DMS53 treated with DMSO at 0.1 percent for 48 hours (cell line): Measurements from ENCODE around the gene WDR91.

ENCODE experiments used
- DNase-seq: peaks from one replicate; lab custom pipeline; 2025; ENCODE audit not compliant: unreplicated experiment; lab: John Stamatoyannopoulos, UW

Gene WDR91

DNA sequence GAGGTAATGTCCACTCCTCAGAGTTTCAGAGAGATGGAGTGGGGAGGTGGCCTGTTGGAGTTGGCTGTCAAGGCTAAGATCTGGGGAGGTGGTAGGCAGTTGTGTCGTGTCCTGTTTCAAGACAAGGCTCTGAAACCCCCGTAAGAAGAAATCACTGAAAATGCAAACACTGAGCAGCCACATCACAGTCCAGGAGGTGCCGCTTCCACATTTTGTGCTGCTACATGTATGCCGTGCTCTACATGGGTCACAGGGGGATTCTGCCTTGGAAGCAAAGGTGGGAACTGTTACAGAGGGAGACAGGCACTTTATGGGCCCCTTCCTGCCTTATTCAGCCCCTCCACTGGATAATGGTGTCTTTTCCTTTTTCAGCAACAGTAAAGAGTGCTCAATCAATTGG lies 11.9 kb downstream of the WDR91 start:
- no peak for DNase-seq

DNA sequence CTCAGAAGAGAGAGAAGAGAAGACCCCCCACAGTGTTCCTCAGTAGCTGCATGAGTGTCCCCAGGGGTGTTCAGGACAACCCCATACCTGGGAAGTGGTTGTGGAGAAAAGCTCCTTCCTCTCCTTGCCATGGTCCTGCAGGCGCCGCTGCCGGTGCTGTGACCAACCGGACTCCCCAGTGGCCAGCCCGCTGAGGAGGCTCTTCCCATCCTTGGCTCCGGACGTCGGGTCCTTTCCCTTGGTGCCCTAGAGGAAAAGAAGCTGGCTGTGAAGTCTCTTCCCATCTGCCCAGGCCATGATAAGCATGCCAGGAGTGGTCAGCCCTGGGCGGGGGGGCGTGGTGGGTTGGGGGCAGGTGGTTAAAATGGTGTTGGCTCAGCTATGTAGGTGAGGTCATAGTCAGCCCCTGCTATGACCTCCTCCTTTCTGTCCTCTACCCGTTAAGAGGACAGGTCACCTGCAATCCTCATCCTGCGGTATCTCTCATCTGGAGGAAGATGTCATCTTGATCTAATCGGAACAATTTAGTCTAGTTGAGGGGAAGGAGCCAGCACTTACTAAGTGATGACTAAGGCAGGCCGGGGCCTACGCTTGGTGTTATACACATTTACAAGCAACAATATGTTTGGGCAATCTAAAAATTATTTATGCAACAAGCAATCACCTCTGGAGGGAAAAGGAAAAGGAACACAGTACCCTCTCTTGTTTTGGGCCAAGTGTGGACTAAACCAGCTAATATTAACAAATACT lies 13.2 kb downstream of the WDR91 start:
- DNase-seq: no peak

DNA sequence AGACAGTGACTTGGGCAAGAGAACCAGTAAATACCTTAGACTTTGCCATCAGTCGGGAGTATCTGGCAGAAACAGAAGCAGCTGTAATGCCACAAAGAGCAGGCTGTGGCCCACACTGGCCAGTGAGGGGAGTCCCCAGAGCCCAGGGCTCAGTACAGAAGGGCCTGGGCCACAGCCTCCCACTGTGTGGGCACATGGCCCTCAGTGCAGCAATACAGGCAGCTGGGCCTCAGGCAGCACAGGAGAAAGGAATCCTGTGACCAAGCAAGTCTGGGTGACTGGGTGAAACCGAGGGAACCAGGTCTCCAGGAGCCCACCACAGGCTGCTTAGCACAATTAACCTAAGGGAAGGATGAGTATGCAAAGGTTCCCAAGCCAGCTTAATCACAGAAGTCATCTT lies 14.0 kb downstream of the WDR91 start:
- DNase-seq: no peak

DNA sequence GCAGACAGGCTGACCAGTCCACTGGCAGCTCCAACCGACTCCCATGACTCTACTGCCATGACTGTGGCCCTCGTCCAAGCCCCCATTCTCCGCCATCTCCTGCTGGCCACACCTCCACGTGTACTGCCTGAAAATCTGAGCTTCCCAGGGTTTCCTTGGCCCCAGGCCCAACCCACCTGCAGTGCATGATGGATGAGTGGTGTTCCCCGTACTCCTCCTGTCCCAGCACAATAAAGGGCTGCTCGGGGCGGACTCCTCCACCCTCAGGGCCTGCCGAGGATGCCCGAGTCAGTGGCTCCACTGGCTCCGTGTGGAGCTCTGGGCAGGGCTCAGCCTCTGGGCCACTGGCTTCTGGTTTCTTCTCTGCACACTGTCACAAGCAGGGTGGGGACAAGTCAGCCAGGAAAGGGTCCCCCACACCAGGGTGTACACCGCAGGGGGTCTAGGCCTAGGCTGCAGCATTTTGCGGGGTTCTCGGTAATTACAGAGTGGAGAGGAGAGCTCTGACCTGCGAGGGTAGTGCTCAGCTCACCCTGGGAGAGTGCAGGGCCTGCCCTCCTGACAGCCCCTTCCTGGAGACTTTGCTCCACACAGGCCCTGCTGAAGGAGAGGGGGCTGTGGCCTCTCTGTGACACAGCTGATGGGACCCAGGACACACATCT lies 15.2 kb downstream of the WDR91 start:
- no peak for DNase-seq

DNA sequence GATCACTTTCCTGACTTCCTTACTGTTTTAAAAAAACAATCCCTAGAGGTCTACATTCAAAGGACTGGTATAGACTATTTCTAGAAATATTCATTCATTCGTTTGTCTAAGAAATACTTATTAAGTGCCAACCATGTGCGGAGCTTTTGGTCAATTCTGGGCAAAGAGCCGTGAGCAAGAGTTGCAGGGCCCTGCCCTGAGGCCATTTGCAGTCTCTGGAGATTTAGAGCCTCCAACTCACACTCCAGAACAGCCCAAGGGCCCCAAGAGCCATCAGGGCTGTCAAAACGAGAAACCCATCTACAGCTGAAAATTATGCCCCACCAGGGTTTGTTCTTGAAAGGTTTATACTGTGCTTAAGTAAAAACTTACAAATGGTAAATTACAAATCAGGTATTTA lies 16.2 kb downstream of the WDR91 start:
- DNase-seq: no peak

DNA sequence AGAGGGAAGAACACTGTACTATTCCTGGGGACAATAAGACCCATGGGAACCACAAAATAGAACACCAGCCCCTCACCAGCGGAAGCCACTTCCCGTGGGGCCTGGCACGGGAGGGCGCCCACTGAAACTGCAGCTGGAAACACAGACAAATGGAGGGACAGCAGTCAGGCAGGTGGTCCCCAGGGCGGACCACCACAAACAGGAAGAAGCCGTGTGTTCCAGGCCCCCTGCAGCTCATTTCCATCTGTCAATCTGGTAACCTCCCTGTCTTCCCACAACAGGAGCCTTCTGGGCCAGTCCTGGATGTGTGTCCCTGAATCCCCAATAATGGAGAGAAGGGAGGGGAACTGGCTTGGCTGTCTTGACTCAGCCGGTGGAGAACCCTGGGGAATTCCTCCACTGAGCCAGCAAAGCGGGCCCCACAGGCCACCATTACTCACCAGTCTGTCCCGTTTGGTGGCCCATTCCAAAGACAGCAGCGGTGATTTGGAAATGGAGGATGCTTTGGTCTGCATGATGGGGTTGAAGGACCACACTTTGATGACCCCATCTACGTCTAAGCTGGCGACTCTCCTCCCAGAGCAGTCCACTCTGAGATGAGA lies 16.7 kb downstream of the WDR91 start:
- no peak for DNase-seq

DNA sequence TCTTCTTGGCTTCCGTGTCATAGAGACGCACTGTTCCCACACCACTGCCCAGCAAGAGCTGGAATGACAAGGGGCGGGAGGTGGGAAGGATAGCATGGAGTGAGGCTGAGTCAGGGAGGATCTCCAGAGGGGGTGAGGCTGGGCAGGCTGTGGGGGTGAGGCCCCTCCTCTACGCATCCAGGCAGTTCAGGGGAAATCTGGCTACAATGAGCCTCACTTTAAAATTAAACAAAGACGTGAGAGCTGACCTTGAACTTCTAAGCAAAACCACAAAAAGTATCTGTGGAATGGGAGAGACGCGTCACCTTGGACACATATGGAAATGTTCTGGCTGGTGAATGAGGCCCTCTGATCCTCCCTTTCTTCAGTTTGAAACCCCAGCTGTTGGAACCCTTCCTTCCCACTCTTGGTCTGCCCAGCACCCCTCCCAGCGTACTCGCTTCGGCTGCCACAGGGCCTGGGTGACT lies 17.7 kb downstream of the WDR91 start:
- DNase-seq: no peak

DNA sequence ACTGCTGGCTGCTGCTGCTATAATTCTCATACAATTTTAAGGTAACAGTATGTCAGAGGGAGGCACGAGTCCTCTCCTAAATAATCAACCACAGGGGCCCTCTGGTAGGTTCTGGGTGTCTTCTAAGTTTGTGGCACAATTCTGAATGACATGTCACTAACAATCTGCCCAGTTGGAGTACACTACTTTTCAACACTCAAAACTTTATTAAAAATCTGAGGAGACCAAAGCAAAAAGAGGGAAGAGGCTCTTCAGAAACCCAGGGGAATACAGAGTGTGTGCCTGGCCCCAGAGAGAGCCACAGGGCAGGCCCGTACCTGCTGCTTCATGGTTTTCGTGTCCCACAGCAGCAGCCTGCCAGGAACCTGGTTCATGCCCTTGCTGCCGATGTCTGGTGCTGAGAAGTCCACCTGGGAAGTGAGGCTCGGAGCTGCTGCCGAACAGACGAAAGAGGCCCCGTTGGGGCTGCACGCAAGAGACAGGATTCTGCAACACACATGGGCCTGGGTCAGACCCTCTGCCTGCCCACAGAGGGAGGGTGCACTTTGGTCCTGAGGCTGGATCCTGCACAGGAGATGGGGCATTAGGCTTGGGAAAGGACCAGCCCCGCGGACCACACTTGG lies 18.3 kb downstream of the WDR91 start:
- DNase-seq: no peak

DNA sequence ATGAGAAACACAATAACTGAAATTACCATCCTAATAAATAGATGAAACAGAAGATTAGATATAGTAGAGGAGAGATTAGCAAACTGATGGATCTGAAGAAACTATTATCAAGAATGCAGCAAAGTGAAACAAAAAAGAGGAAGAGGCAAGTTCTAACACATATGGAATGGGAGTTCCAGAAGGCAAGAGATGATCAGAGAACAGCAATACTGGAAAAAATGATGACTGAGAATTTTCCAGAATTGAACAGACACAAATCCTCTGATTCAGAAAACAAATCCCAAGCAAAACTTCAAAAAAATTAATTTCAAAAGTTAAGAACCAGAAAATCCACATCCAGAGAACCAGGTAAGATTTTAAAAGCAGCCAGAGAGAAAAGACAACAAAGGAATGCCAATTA lies 20.6 kb downstream of the WDR91 start:
- DNase-seq: no peak

DNA sequence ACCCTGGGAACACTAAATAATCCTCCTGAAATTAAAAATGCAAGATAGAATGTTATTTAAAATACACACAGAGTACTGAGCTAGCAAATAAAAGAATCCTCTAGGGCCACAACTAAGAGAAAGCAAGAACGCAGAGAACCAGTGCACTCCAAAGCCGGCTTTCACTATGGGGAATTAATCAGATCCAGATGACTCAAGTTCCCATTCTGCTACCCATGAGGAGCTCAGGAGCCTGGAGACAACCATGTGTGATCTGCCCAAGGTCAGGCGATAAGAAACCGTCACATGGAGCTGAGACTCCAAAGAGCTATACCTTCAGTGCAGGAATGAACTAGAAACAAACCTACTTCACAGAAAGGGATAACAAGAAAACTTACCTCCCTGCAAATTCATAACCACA lies 21.4 kb downstream of the WDR91 start:
- DNase-seq: no peak

DNA sequence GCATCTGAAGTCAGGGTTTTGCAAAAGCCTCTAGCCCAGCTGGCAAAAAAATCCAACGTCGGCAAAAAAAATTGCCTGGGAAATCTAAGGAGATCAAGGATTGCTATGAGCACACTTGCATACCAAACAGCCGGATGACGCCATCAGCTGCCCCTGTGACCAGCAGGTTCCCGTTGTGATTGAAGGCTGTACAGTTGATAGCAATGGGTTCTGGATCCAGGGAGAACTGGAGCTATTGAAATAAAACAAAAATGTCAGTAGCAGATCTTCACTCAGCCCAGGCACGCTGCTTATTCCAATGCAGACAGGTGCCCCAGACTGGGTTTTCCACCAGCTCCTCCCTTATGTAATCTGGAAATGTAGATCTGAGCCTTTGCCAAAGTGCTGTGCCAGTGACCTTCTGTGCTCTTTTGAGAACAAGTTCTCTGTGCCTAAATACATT lies 22.1 kb downstream of the WDR91 start:
- no peak for DNase-seq

DNA sequence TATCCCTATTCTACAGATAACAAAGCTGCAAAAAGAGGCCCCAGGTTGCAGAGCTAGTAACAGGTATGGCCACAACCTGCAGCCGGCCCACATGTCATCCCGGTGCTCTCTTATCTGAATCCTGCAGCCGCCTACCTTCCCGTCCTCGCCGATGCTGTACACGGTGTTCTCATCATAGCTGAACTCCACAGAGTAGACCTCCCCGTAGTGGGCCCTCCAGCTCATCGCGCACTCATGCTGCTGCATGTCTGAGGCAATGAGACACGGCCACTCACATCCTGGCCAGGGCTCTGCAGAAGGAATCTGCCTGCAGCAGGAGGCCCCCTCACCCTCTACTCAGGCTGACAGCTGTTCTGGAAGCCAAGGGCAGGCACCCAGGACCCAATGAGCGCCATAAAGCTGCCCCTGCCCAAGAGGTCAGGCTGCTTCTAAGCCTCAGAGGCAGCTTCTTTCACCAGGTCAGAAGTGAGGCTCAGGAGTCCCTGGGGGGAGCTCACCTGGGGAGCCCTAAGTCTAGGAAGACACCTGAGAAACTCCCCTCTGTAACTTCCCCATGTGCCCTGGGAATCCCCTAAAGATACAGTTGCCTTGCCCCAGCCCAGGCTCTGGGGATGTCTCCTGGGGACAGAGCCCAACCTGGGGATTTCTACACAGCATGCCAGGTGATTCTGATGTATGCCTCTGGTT lies 22.9 kb downstream of the WDR91 start:
- no peak for DNase-seq

DNA sequence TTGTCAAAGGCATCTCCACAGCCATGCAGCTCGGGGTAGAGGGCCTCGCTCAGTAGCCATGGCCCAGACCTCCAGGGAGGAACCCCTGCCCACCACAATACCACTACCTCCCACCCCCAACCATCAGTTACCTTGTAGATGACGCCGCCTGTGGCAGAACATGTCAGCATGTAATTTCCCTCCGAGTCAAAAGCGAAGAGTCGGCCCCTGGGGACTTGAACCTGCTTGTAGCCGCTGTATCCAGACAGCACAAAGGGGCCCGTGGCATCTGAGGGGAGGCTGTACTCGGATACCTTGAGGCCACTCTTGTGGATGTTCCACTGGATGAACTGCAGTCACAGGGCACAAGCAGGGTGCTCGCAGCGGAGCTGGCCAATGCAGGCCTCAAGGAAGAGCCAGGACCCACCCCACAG lies 24.5 kb downstream of the WDR91 start:
- no peak for DNase-seq

DNA sequence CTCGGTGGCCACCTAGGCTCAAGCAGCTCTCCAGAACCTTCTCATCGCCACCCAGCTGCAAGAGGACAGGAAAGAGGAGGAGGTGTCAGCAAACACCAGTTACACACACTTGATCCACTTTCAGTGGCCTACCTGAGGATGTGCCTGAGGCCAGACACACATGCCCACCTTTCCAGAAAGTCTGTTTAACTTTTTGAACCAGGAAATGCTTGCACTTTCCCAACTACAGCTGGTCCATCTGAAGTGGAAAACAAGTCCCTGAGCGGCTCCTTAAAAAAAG lies 25.1 kb downstream of the WDR91 start:
- DNase-seq: no peak

DNA sequence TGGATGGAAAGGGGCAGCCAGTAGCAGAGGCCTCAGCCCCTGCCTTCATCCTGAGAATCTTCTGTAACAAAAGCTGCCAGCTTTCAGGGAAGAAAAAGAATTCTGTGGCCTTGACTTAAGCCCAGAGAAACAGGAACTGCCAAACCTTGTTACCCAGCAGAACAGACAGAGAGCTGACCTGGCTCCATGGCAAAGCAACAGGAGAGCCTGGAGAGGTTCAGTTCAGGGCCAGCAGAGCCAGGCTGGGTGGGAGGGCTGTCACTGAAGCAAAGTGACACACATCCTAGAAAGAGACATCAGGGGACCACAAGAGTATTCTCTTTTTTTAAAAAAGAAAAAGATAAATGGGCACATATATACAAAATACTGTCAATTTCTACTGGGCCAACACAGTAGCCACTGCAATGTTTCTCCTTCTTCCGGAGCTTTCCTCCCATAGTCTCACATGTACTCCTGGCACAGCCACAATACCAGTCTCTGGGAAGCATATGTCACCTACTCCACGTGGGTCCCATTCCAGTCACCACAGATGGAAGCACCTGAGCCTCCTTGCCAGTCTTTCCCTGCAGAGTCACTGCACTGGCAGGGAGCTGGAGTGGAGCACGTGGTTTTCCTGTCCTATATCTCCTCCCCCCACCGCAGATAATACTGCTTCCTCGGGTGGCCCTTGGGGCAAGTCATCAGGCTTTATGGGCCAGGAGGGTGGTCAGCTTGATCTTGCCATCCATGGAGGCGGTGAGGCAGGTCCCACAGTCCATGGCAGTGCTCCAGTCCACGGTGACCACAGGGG lies 25.7 kb downstream of the WDR91 start:
- DNase-seq: no peak

DNA sequence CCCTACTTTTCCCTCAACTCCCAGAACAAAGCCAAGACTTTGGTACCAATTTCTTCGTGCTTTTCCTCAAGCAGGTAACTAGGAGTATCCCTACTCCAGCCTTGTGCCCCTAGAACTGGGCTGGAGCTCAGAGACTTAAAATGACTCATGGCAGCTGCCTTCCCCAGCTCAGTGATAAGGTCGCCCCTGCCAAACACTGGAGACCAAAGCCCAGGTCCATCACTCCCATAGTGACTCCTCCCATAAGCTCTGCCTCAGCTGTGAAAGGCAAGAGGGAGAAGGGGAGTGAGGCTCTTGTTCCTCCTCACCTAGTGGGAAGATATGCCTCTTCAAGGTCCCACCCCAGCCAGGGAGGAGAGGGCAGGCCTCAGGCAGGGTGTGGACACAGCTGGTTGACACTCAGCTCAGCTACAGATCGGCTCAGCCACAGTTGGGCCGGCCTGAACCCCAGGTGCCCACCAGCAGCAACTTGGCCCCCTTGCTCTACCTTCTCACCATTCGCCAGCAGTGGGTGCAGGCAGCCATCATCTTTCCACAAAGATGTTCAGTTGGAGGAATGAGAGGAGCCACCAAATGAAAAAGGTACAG lies 27.0 kb downstream of the WDR91 start:
- no peak for DNase-seq

DNA sequence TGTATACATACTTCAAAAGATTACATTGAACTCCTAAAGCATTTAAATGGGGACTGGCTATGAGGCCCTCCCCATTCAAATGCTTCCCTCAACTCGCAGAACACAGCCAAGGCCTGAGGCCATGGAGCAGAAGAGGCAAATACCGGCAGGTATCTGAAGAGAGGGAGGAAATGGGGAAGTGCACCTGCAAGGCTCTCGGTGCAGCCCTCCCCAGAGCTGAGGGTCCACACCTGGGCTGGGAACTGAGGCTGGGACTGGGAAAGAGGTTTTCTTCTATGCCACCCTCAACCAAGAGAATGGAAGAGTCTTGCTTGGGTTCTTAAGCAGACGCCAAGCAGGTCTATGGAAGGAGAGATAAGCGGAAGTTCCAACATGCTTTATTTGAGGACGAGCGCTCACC lies 27.8 kb downstream of the WDR91 start:
- DNase-seq: no peak

DNA sequence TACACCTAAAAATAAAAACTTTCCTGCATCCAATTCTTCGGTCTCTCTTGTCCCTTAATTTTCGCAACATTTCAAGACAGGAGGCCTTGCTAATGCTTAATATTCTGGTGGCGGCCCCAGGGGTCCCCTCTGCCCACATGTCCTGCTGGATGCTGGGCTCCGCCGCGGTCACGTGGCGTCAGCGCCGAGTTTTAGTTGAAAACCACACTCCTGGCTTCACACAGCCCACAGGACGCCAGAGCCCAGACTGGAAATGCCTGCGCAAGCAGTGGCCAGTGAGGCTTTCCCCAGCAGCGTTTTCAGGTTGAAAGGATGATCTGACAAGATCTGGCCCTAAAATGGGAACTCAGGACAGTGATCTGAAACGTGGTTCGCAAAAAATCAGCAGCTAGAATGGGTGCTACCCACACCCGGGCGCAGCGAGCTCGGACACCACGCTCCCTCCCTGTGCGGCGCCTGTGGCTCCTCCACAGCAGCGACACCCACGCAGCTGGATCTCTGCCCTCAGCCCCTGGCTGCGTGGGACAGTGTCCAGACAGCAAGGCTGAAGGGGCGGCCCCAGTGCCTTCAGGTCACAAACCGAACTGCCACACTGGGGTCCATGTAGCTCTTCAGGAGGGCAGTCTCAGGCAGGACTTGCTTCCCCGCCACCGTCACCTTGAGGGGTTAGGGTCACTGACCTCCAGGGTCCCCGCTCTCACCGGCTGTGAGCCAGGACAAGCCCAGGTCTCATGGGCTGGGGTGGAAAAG lies 29.2 kb downstream of the WDR91 start:
- DNase-seq: no peak

DNA sequence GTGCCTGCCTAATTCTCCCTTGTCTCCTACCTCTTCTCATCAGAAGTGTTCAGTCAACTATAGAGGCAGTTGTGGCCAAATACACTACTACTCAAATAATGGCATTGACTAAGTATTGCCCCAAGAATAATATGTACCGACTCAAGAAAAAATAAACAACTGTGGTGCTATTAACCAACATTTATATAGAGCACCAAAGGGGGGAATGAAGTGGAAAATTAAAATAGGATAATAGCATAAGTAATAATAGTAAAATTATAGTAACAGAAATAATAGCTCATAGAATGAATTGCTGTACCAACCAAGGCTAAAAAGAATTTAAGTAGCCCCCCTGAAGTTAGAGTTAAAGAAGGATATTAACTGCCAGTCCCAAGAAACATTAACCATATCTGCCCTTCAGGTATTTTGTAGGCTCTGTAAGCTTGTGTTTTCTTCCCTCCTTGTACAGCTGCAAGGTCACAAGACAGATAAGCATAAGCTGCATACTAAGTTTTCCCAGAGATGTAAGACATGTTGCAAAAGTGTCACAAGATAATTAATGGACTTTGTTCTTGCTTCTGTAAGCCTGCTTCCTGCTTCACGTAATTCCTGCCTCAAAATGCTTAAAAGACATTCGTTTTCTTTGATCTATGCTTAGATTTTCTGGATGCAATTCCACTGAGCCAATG lies 29.9 kb downstream of the WDR91 start:
- no peak for DNase-seq
